IMR-90 (cell line): Measurements from ENCODE around the gene ADAM12.

Source experiments
- BHLHE40 ChIP-seq: fragments of 150-350 bp; IDR thresholded peaks from 2 replicates; pipeline ENCODE4 v1.6.1; 2016; ENCODE audit warnings: mild to moderate bottlenecking, low read depth, low read length
- MAZ ChIP-seq: IDR thresholded peaks from 2 replicates; pipeline ENCODE4 v1.6.1; 2012; ENCODE audit warnings: low read depth, mild to moderate bottlenecking, low read length, improper control_type of control experiment, moderate library complexity, borderline replicate concordance
- NFE2L2 ChIP-seq: fragments of 150-350 bp; IDR thresholded peaks from 2 replicates; pipeline ENCODE4 v1.6.1; 2016; ENCODE audit warnings: low read depth, mild to moderate bottlenecking, low read length
- POLR2A ChIP-seq: IDR thresholded peaks from 2 replicates; pipeline ENCODE4 v1.6.1; 2012; ENCODE audit warnings: mild to moderate bottlenecking, low read depth, low read length
- RAD21 ChIP-seq: IDR thresholded peaks from 2 replicates; pipeline ENCODE4 v1.6.1; 2012; ENCODE audit warnings: low read length, improper control_type of control experiment
- RCOR1 ChIP-seq: IDR thresholded peaks from 2 replicates; pipeline ENCODE4 v1.6.1; 2012; ENCODE audit warnings: mild to moderate bottlenecking, low read length, improper control_type of control experiment; ENCODE audit not compliant: insufficient replicate concordance
- TF ChIP-seq, protein P1 (sequence below): conservative IDR thresholded peaks from 2 replicates; pipeline ENCODE4 v1.5.1; 2012; ENCODE audit warnings: mild to moderate bottlenecking, low read depth, low read length, improper control_type of control experiment
- TF ChIP-seq, protein P2 (sequence below): fragments of 150-350 bp; IDR thresholded peaks from 2 replicates; pipeline ENCODE4 v1.6.1; 2017; ENCODE audit warnings: mild to moderate bottlenecking, antibody characterized with exemption, low read length, low read depth

DNA sequence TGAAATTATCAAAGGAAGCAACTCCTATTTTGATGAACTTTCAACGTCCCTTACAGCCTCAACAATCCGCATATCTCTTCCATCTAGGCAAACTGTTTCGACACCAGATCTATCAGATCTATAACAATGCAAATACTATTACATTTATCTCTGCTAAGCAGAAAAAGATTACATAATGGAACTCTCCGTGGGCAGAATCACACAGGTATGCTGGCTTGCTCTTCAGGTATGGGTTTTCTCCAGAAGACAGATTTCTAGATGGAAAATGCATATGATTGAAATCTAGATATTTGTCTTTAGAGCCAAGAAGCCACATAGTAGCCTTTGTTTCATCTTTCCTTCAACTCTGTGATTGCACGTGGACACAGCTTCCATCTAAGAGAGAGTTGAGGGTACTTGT, 38.6 kb downstream of the ADAM12 start:
- TF ChIP-seq RAD21 (no peak), NFE2L2 (no peak), RCOR1 (no peak), POLR2A (no peak), BHLHE40 (no peak), MAZ (no peak)
- TF ChIP-seq, protein P1, sequence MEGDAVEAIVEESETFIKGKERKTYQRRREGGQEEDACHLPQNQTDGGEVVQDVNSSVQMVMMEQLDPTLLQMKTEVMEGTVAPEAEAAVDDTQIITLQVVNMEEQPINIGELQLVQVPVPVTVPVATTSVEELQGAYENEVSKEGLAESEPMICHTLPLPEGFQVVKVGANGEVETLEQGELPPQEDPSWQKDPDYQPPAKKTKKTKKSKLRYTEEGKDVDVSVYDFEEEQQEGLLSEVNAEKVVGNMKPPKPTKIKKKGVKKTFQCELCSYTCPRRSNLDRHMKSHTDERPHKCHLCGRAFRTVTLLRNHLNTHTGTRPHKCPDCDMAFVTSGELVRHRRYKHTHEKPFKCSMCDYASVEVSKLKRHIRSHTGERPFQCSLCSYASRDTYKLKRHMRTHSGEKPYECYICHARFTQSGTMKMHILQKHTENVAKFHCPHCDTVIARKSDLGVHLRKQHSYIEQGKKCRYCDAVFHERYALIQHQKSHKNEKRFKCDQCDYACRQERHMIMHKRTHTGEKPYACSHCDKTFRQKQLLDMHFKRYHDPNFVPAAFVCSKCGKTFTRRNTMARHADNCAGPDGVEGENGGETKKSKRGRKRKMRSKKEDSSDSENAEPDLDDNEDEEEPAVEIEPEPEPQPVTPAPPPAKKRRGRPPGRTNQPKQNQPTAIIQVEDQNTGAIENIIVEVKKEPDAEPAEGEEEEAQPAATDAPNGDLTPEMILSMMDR, result no peak
- TF ChIP-seq, protein P2, sequence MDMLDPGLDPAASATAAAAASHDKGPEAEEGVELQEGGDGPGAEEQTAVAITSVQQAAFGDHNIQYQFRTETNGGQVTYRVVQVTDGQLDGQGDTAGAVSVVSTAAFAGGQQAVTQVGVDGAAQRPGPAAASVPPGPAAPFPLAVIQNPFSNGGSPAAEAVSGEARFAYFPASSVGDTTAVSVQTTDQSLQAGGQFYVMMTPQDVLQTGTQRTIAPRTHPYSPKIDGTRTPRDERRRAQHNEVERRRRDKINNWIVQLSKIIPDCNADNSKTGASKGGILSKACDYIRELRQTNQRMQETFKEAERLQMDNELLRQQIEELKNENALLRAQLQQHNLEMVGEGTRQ, result no peak
